H9 (cell line): Measurements from ENCODE around the gene CTNNBL1. TPM values are rescaled to one million over a fixed set of nuclear protein-coding genes. Genes with fewer than 3 reads are reported as not detected.

Source experiments
- DNase-seq: peaks from one replicate; pipeline ENCODE4 v3.0.0-alpha.2; 2017
- H2AFZ ChIP-seq: one replicate; pipeline ENCODE4 v1.6.1; 2013; ENCODE audit warnings: mild to moderate bottlenecking, low read length, control low read depth, moderate library complexity
- H2AK5ac ChIP-seq: 2 replicates; pipeline ENCODE4 v1.6.1; 2013; ENCODE audit warnings: low read length, control low read depth, mixed read lengths; ENCODE audit not compliant: insufficient read length
- H2BK120ac ChIP-seq: one replicate; pipeline ENCODE4 v1.6.1; 2013; ENCODE audit warnings: low read depth, mild to moderate bottlenecking, low read length, control low read depth, inconsistent platforms; ENCODE audit not compliant: poor library complexity, severe bottlenecking
- H2BK12ac ChIP-seq: 2 replicates; pipeline ENCODE4 v1.6.1; 2013; ENCODE audit warnings: low read length, control low read depth, mixed read lengths, low read depth; ENCODE audit not compliant: insufficient read length
- H2BK15ac ChIP-seq: 2 replicates; pipeline ENCODE4 v1.6.1; 2013; ENCODE audit warnings: low read depth, low read length, control low read depth
- H2BK20ac ChIP-seq: one replicate; pipeline ENCODE4 v1.6.1; 2013; ENCODE audit warnings: low read depth, mild to moderate bottlenecking, low read length, control low read depth, inconsistent platforms; ENCODE audit not compliant: poor library complexity, severe bottlenecking
- H2BK5ac ChIP-seq: 2 replicates; pipeline ENCODE4 v1.6.1; 2013; ENCODE audit warnings: low read length, control low read depth, mixed read lengths; ENCODE audit not compliant: insufficient read length
- H3K14ac ChIP-seq: 2 replicates; pipeline ENCODE4 v1.6.1; 2013; ENCODE audit warnings: low read length, control low read depth; ENCODE audit not compliant: insufficient read depth
- H3K18ac ChIP-seq: 2 replicates; pipeline ENCODE4 v1.6.1; 2013; ENCODE audit warnings: low read depth, mild to moderate bottlenecking, mixed read lengths, low read length, control low read depth; ENCODE audit not compliant: insufficient read length
- H3K23ac ChIP-seq: 2 replicates; pipeline ENCODE4 v1.6.1; 2013; ENCODE audit warnings: low read length, control low read depth, mixed read lengths, low read depth; ENCODE audit not compliant: insufficient read length
- H3K23me2 ChIP-seq: 2 replicates; pipeline ENCODE4 v1.6.1; 2013; ENCODE audit warnings: low read depth, mild to moderate bottlenecking, mixed read lengths, low read length, control low read depth; ENCODE audit not compliant: insufficient read length, poor library complexity, severe bottlenecking
- H3K27ac ChIP-seq: 2 replicates; pipeline ENCODE4 v1.5.1; 2013; ENCODE audit warnings: low read length, control low read depth, mixed read lengths, low read depth; ENCODE audit not compliant: insufficient read length
- H3K27me3 ChIP-seq: 2 replicates; pipeline ENCODE4 v1.6.1; 2013; ENCODE audit warnings: low read length, control low read depth, inconsistent platforms; ENCODE audit not compliant: insufficient read depth
- H3K4ac ChIP-seq: 2 replicates; pipeline ENCODE4 v1.6.1; 2013; ENCODE audit warnings: low read depth, mild to moderate bottlenecking, control low read depth, inconsistent platforms, low read length, moderate library complexity
- H3K4me1 ChIP-seq: 2 replicates; pipeline ENCODE4 v1.6.1; 2013; ENCODE audit warnings: low read length, control low read depth, inconsistent platforms; ENCODE audit not compliant: insufficient read depth
- H3K4me2 ChIP-seq: 2 replicates; pipeline ENCODE4 v1.6.1; 2013; ENCODE audit warnings: low read length, control low read depth, mixed read lengths; ENCODE audit not compliant: insufficient read length, insufficient read depth
- H3K56ac ChIP-seq: 2 replicates; pipeline ENCODE4 v1.6.1; 2013; ENCODE audit warnings: low read depth, mild to moderate bottlenecking, mixed read lengths, low read length, control low read depth; ENCODE audit not compliant: insufficient read length
- H3K79me1 ChIP-seq: 2 replicates; pipeline ENCODE4 v1.6.1; 2013; ENCODE audit warnings: low read depth, mild to moderate bottlenecking, moderate library complexity, low read length, control low read depth, inconsistent platforms; ENCODE audit not compliant: insufficient read depth, poor library complexity, severe bottlenecking
- H3K79me2 ChIP-seq: 2 replicates; pipeline ENCODE4 v1.6.1; 2013; ENCODE audit warnings: low read length, control low read depth, inconsistent platforms; ENCODE audit not compliant: insufficient read depth
- H3K9ac ChIP-seq: 2 replicates; pipeline ENCODE4 v1.6.1; 2013; ENCODE audit warnings: low read length, control low read depth, mixed read lengths; ENCODE audit not compliant: insufficient read length; ENCODE audit errors: extremely low read depth
- H3K9me3 ChIP-seq: one replicate; pipeline ENCODE4 v1.6.1; 2013; ENCODE audit warnings: low read depth, low read length, inconsistent platforms; ENCODE audit not compliant: control insufficient read depth
- H3T11ph ChIP-seq: one replicate; pipeline ENCODE4 v1.6.1; 2013; ENCODE audit warnings: mild to moderate bottlenecking, low read length, control low read depth, inconsistent platforms
- H4K20me1 ChIP-seq: one replicate; pipeline ENCODE4 v1.6.1; 2013; ENCODE audit not compliant: control insufficient read depth, insufficient read length, insufficient read depth
- H4K5ac ChIP-seq: 2 replicates; pipeline ENCODE4 v1.6.1; 2013; ENCODE audit warnings: low read depth, mild to moderate bottlenecking, mixed read lengths, low read length, control low read depth; ENCODE audit not compliant: insufficient read length
- H4K8ac ChIP-seq: replicated peaks from 2 replicates; pipeline ENCODE4 v1.6.1; 2013; ENCODE audit warnings: low read length, control low read depth, mixed read lengths, low read depth; ENCODE audit not compliant: insufficient read length
- H4K91ac ChIP-seq: 2 replicates; pipeline ENCODE4 v1.6.1; 2013; ENCODE audit warnings: low read depth, mild to moderate bottlenecking, moderate library complexity, mixed read lengths, low read length, control low read depth; ENCODE audit not compliant: insufficient read length
- H3K27ac Mint-ChIP-seq, 3 experiments: 2 replicates in 2 of 3; 3 replicates in 1 of 3; pipeline ENCODE4 v1.8.0; 2020 to 2021; ENCODE audit warnings: mixed read lengths in 3 of 3, mild to moderate bottlenecking in 1 of 3, moderate library complexity in 1 of 3
- H3K27me3 Mint-ChIP-seq: 2 replicates; pipeline ENCODE4 v1.8.0; 2021; ENCODE audit warnings: low read depth, mild to moderate bottlenecking, moderate library complexity, mixed read lengths
- H3K36me3 Mint-ChIP-seq, 3 experiments: 2 replicates in 2 of 3; 3 replicates in 1 of 3; pipeline ENCODE4 v1.8.0; 2020 to 2021; ENCODE audit warnings: low read depth in 3 of 3, mixed read lengths in 3 of 3; ENCODE audit not compliant: insufficient read depth in 1 of 3
- H3K4me1 Mint-ChIP-seq, 2 experiments: 2 replicates each; pipeline ENCODE4 v1.8.0; 2020; ENCODE audit warnings: mixed read lengths in 2 of 2
- H3K4me3 Mint-ChIP-seq, 2 experiments: 2 replicates in 1 of 2; 3 replicates in 1 of 2; pipeline ENCODE4 v1.8.0; 2020 to 2021; ENCODE audit warnings: mild to moderate bottlenecking in 2 of 2, mixed read lengths in 2 of 2, moderate library complexity in 1 of 2
- H3K9me3 Mint-ChIP-seq, 2 experiments: 2 replicates in 1 of 2; 3 replicates in 1 of 2; pipeline ENCODE4 v1.8.0; 2020; ENCODE audit warnings: mild to moderate bottlenecking in 2 of 2, mixed read lengths in 2 of 2, moderate library complexity in 1 of 2
- CTCF ChIP-seq: fragments of 200-600 bp; sonication (generic); conservative IDR thresholded peaks from 3 replicates; pipeline ENCODE4 v1.8.0; 2021; ENCODE audit warnings: antibody characterized with exemption, mild to moderate bottlenecking
- WGBS: extraction: QIAGEN DNeasy Blood & Tissue Kit; methylation state at CpG from one replicate; pipeline ENCODE4 v1.1.7; 2013; ENCODE audit warnings: missing lambda C conversion rate, low lambda C conversion rate, mixed read lengths; ENCODE audit not compliant: insufficient read length; ENCODE audit errors: extremely low coverage; 5-methylcytosine and 5-hydroxymethylcytosine counted together
- total RNA-seq: library from RNA; stranded (reverse); gene quantifications from 2 replicates; pipeline ENCODE4 v1.2.1, GENCODE V29; 2021

CTNNBL1 gene
- total RNA-seq, 1 experiment from 2014 or later: 67.2 TPM

- H3K4me1 ChIP-seq: no peaks in the 10 kb centered on the region
Measured at GRCh38 chr20:37852666-37853065, 158.8 kb downstream of the CTNNBL1 start.

More at GRCh38 chr20:37852666-37853065, 158.8 kb downstream of the CTNNBL1 start:
- Histone ChIP-seq H3K23ac (no peak overlapping the region), H4K8ac (no peak overlapping the region), H2BK12ac (no peak overlapping the region), H3K14ac (no peak overlapping the region), H2AK5ac (no peak overlapping the region), H3K27me3 (no peaks in the 10 kb centered on the region), H4K5ac (no peak overlapping the region), H3K23me2 (no peaks in the 10 kb centered on the region), H2BK120ac (no peak overlapping the region), H3K18ac (no peak overlapping the region), H4K91ac (no peak overlapping the region), H2AFZ (no peak overlapping the region), H3K9me3 (no peaks in the 10 kb centered on the region), H3K4ac (no peak overlapping the region), H2BK15ac (no peak overlapping the region), H2BK5ac (no peak overlapping the region), H4K20me1 (peaks cover 3% of the 10 kb centered on the region), H2BK20ac (no peak overlapping the region), H3T11ph (no peak overlapping the region), H3K79me1 (no peaks in the 10 kb centered on the region), H3K79me2 (no peaks in the 10 kb centered on the region), H3K27ac (no peak overlapping the region), H3K4me2 (no peak overlapping the region), H3K56ac (no peak overlapping the region), H3K9ac (no peak overlapping the region)
- H3K9me3 Mint-ChIP-seq: no peaks in the 10 kb centered on the region
- no peak for TF ChIP-seq CTCF
- no CpG with 5 or more reads among the region's 6 CpGs for WGBS
- H3K4me3 Mint-ChIP-seq: no peak overlapping the region
- H3K4me1 Mint-ChIP-seq: peaks cover 2% of the 10 kb centered on the region in 2 experiments; a peak in 3 of 4 replicates
- no peak overlapping the region for H3K27ac Mint-ChIP-seq
- no peak for DNase-seq
- H3K27me3 Mint-ChIP-seq: no peaks in the 10 kb centered on the region
- peaks cover 0 to 2% (median 0%) of the 10 kb centered on the region in 3 experiments; a peak in 3 of 7 replicates for H3K36me3 Mint-ChIP-seq
